CD4-positive, alpha-beta T cell (primary cell): ENCODE data around the gene ZDHHC20. TPM values are rescaled to one million over a fixed set of nuclear protein-coding genes. Genes with fewer than 3 reads are reported as not detected.

ENCODE experiments used
- ATAC-seq: fragments of 200-7000 bp; cut with Tn5 transposase; one replicate; pipeline ENCODE4 v1.10.0; 2022; ENCODE audit warnings: mild to moderate bottlenecking; ENCODE audit not compliant: poor library complexity
- CTCF ChIA-PET: fragments of 350-600 bp; sonication (Branson Sonifier 250); formaldehyde crosslinking; loops from one replicate; lab custom pipeline; 2021; ENCODE audit warnings: antibody characterized with exemption, inconsistent platforms; lab: Charles Lee
- POLR2A ChIA-PET: fragments of 350-600 bp; sonication (Branson Sonifier 250); formaldehyde crosslinking; loops from one replicate; lab custom pipeline; 2021; ENCODE audit warnings: antibody characterized with exemption, inconsistent platforms; lab: Charles Lee
- DNase-seq, 14 experiments: peaks; one replicate each; pipeline ENCODE4 v3.0.0-alpha.2; 2013 to 2020; ENCODE audit warnings: mixed read lengths in 2 of 14
- H3K27ac ChIP-seq, 2 donors: one replicate each; pipeline versions ENCODE4 v1.5.1 to v1.7.0; 2013; ENCODE audit warnings: low read length in 2 of 2, low read depth in 1 of 2, mild to moderate bottlenecking in 1 of 2
- H3K27me3 ChIP-seq, 2 experiments: 1 replicate in 1 of 2; 2 replicates in 1 of 2; pipeline versions ENCODE4 v1.6.1 to v1.7.0; 2013; ENCODE audit warnings: low read length in 2 of 2, control low read depth in 1 of 2, mild to moderate bottlenecking in 1 of 2, moderate library complexity in 1 of 2; ENCODE audit not compliant: insufficient read depth in 2 of 2, control insufficient read depth in 1 of 2
- H3K36me3 ChIP-seq: one replicate; pipeline ENCODE4 v1.6.1; 2013; ENCODE audit warnings: low read length, control low read depth; ENCODE audit not compliant: insufficient read depth
- H3K4me1 ChIP-seq: one replicate; pipeline ENCODE4 v1.6.1; 2013; ENCODE audit warnings: low read length, control low read depth; ENCODE audit not compliant: insufficient read depth
- H3K4me3 ChIP-seq: one replicate; pipeline ENCODE4 v1.5.1; 2013; ENCODE audit warnings: mild to moderate bottlenecking, low read length, moderate library complexity
- H3K9me3 ChIP-seq, 2 experiments: 1 replicate in 1 of 2; 2 replicates in 1 of 2; pipeline versions ENCODE4 v1.6.1 to v1.7.0; 2013; ENCODE audit warnings: low read length in 2 of 2, mild to moderate bottlenecking in 2 of 2, control low read depth in 1 of 2, moderate library complexity in 1 of 2; ENCODE audit not compliant: control insufficient read depth in 1 of 2, insufficient read depth in 1 of 2
- H3K27ac Mint-ChIP-seq: one replicate; pipeline ENCODE4 v1.8.0; 2020; ENCODE audit warnings: mixed read lengths
- H3K27me3 Mint-ChIP-seq: one replicate; pipeline ENCODE4 v1.8.0; 2021; ENCODE audit warnings: mixed read lengths
- H3K36me3 Mint-ChIP-seq: one replicate; pipeline ENCODE4 v1.8.0; 2021; ENCODE audit warnings: low read depth, mixed read lengths
- H3K4me1 Mint-ChIP-seq: one replicate; pipeline ENCODE4 v1.8.0; 2021; ENCODE audit warnings: low read depth, mixed read lengths
- H3K4me3 Mint-ChIP-seq: one replicate; pipeline ENCODE4 v1.8.0; 2020; ENCODE audit warnings: mild to moderate bottlenecking, mixed read lengths
- H3K9me3 Mint-ChIP-seq: one replicate; pipeline ENCODE4 v1.8.0; 2020; ENCODE audit warnings: mixed read lengths
- intact Hi-C, 2 experiments: fragments of 100-400 bp; cut with DNase I in 1 of 2; cut with micrococcal nuclease in 1 of 2; formaldehyde crosslinking; loops; one replicate each; pipeline versions ENCODE4 v1.15.1 to v1.9.0; 2023 to 2025; cut with DNase I, micrococcal nuclease
- total RNA-seq, 174 experiments: library from RNA in 2 of 174; stranded (reverse) in 2 of 174; gene quantifications; one replicate each; pipeline ENCODE4 v1.2.3 and lab custom pipeline; 2021 to 2026
- TF ChIP-seq, protein P1 (sequence below): fragments of 200-600 bp; IDR thresholded peaks from one replicate; pipeline ENCODE4 v1.8.0; 2022; ENCODE audit warnings: antibody characterized with exemption, mild to moderate bottlenecking

Gene ZDHHC20
- total RNA-seq, 2 experiments from 2014 or later = 62.8 to 65.1 TPM

DNA sequence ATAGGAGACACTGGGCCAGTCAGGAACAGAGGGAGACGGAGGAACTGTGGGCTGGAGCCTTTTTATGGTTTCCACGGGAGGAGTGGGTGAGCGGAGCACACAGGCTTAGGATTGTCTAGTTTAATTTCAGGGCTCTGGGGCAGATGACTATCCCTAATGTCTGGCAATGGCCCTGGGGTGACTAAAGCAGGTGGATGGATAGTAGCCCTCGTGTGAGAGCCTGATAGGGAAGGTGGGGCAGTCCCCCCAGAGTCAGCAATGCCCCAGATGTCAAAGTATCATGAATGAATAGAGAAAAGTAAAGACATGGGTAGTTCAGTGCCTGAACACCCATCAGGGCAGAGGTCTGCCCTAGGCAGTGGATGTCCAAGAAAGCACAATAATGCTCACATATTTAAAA is 94.2 kb downstream of the ZDHHC20 start:
- TF ChIP-seq, protein P1, sequence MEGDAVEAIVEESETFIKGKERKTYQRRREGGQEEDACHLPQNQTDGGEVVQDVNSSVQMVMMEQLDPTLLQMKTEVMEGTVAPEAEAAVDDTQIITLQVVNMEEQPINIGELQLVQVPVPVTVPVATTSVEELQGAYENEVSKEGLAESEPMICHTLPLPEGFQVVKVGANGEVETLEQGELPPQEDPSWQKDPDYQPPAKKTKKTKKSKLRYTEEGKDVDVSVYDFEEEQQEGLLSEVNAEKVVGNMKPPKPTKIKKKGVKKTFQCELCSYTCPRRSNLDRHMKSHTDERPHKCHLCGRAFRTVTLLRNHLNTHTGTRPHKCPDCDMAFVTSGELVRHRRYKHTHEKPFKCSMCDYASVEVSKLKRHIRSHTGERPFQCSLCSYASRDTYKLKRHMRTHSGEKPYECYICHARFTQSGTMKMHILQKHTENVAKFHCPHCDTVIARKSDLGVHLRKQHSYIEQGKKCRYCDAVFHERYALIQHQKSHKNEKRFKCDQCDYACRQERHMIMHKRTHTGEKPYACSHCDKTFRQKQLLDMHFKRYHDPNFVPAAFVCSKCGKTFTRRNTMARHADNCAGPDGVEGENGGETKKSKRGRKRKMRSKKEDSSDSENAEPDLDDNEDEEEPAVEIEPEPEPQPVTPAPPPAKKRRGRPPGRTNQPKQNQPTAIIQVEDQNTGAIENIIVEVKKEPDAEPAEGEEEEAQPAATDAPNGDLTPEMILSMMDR = no peak
- Histone ChIP-seq H3K4me3 (no peak overlapping the region), H3K27ac (no peak overlapping the region), H3K27me3 (no peaks in the 10 kb centered on the region), H3K36me3 (no peaks in the 10 kb centered on the region), H3K9me3 (no peaks in the 10 kb centered on the region), H3K4me1 (peaks cover 8% of the 10 kb centered on the region)
- H3K4me3 Mint-ChIP-seq = no peak overlapping the region
- ATAC-seq = no peak
- CTCF ChIA-PET = no interaction called here
- H3K27me3 Mint-ChIP-seq = no peaks in the 10 kb centered on the region
- POLR2A ChIA-PET = no interaction called here
- H3K36me3 Mint-ChIP-seq = no peaks in the 10 kb centered on the region
- H3K4me1 Mint-ChIP-seq = peaks cover 21% of the 10 kb centered on the region
- H3K9me3 Mint-ChIP-seq = no peaks in the 10 kb centered on the region
- intact Hi-C loops = no loop called here
- DNase-seq = no peak
- no peak overlapping the region for H3K27ac Mint-ChIP-seq

DNA sequence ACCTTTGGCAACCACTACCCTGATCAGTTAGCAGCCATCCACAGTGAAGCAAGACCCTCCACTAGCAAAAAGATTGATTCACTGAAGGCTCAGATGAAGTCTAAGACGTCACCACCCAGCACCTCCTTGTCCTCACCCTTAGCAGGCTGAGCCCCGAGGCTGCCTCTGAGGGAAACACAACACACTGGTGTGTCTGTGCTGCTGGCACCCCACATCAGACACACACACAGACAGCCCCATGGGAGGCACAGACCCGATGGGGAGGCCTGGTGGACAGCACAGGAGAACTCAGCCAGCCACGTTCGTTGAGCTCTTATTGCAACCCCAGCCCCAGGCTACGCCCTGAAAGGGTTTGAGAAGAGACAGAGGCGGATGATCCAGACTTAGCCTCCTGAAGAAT is 94.7 kb downstream of the ZDHHC20 start:
- TF ChIP-seq, protein P1 = no peak
- ChIA-PET POLR2A (no interaction called here), CTCF (no interaction called here)
- intact Hi-C loops = no loop called here
- Mint-ChIP-seq H3K27me3 (no peaks in the 10 kb centered on the region), H3K27ac (no peak overlapping the region), H3K4me3 (no peak overlapping the region), H3K4me1 (peaks cover 21% of the 10 kb centered on the region), H3K9me3 (no peaks in the 10 kb centered on the region), H3K36me3 (no peaks in the 10 kb centered on the region)
- no peak overlapping the region for H3K27ac ChIP-seq
- H3K4me1 ChIP-seq = peaks cover 8% of the 10 kb centered on the region
- no peaks in the 10 kb centered on the region for H3K9me3 ChIP-seq
- DNase-seq = no peak
- H3K4me3 ChIP-seq = no peak overlapping the region
- ATAC-seq = no peak
- no peaks in the 10 kb centered on the region for H3K27me3 ChIP-seq
- no peaks in the 10 kb centered on the region for H3K36me3 ChIP-seq

DNA sequence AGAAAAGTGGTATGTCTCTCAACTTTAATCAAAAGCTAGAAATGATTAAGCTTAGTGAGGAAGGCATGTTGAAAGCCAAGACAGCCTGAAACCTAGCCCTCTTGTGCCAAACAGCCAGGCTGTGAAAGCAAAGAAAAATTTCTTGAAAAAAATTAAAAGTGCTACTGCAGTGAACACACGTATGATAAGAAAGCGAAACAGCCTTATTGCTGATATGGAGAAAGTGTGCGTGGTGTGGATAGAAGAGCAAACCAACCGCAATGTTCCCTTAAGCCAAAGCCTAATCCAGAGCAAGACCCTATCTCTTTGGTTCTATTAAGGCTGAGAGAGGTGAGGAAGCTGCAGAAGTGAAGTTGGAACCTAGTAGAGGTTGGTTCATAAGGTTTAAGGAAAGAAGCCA is 96.4 kb downstream of the ZDHHC20 start:
- Mint-ChIP-seq H3K9me3 (peaks cover under 1% of the 10 kb centered on the region), H3K4me1 (peaks cover 21% of the 10 kb centered on the region), H3K36me3 (no peaks in the 10 kb centered on the region), H3K27ac (no peak overlapping the region), H3K4me3 (no peak overlapping the region), H3K27me3 (no peaks in the 10 kb centered on the region)
- no peaks in the 10 kb centered on the region for H3K9me3 ChIP-seq
- intact Hi-C loops = no loop called here
- H3K27me3 ChIP-seq = no peaks in the 10 kb centered on the region
- POLR2A ChIA-PET = no interaction called here
- ATAC-seq = no peak
- TF ChIP-seq, protein P1 = no peak
- no peak overlapping the region for H3K27ac ChIP-seq
- H3K36me3 ChIP-seq = no peaks in the 10 kb centered on the region
- CTCF ChIA-PET = no interaction called here
- no peak for DNase-seq
- H3K4me3 ChIP-seq = no peak overlapping the region
- H3K4me1 ChIP-seq = peaks cover 8% of the 10 kb centered on the region
